BLaER1 treated with 17β-estradiol and CSF1 and Interleukin-3, amounts not matched to agents 10 nM and 100 nM (cell line): ENCODE measurements around the gene MEN1.

Source experiments
- H3K27ac ChIP-seq, 11 experiments: shearing (Covaris generic); formaldehyde crosslinking; 2 replicates each; pipeline ENCODE4 v1.8.1; 2022
- H3K27me3 ChIP-seq, 11 experiments: shearing (Covaris generic); formaldehyde crosslinking; 2 replicates each; pipeline ENCODE4 v1.8.1; 2022
- H3K36me3 ChIP-seq, 11 experiments: shearing (Covaris generic); formaldehyde crosslinking; 2 replicates each; pipeline ENCODE4 v1.8.1; 2022
- H3K4me1 ChIP-seq, 10 experiments: shearing (Covaris generic); formaldehyde crosslinking; 2 replicates each; pipeline ENCODE4 v1.8.1; 2022
- H3K4me2 ChIP-seq, 11 experiments: shearing (Covaris generic); formaldehyde crosslinking; 2 replicates each; pipeline ENCODE4 v1.8.1; 2022
- H3K4me3 ChIP-seq, 10 experiments: shearing (Covaris generic); formaldehyde crosslinking; 2 replicates each; pipeline ENCODE4 v1.8.1; 2022
- H3K9ac ChIP-seq, 11 experiments: shearing (Covaris generic); formaldehyde crosslinking; 2 replicates each; pipeline ENCODE4 v1.8.1; 2022
- H3K9me3 ChIP-seq, 11 experiments: shearing (Covaris generic); formaldehyde crosslinking; replicated peaks in 1 of 11; 2 replicates each; pipeline ENCODE4 v1.8.1; 2022
- H4K20me1 ChIP-seq, 11 experiments: shearing (Covaris generic); formaldehyde crosslinking; 2 replicates each; pipeline ENCODE4 v1.8.1; 2022
- Cebpa-rat ChIP-seq, 11 experiments: shearing (Covaris generic); IDR thresholded peaks; 2 replicates each; pipeline ENCODE4 v1.8.1; 2022

MEN1 gene

DNA sequence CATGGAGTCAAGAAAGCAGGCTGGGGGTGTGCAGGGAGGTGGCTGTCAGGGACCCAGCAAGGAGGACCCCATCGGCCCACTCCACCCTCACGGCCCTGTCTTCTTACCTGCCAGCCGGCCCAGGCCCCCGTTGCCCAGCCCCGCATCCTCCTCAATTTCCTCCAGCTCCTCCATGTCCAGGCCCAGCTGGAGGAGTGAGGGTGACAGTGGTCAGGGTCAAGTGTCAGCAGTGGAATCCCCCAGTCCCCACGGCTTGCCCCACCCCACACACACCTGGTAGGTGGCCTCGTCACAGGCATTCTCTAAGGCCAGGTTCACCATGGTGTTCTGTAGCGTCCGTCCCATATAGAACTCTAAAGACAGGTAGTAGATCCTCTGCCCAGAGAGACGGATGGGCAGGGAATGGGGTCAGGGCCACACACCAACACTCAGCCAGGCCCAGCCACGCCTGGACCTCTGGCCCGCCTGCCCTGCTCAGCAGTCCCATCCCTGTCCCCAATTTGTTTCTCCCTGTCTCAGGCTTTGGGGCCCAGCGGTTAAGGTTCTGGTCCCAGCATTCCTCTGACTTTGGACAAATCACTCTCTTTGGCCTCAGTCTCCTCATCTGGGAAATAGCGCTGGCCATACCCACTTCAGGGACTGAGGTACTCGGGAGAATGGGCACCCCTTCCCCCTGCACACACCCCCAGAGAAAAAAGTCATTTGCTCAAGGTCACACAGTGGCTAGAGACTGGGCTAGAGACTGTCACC is 51.8 kb downstream of the MEN1 start:
- Histone ChIP-seq H3K36me3 (peaks cover 10 to 23% (median 19%) of the 10 kb centered on the region in 11 experiments; a peak in 21 of 22 replicates), H3K4me3 (no peak overlapping the region), H3K27ac (no peak overlapping the region), H3K4me2 (peak overlapping the region in 1 of 11 experiments; percentile 90; a peak in 2 of 22 replicates), H4K20me1 (peaks cover 29 to 44% (median 43%) of the 10 kb centered on the region in 11 experiments), H3K9me3 (no peaks in the 10 kb centered on the region), H3K27me3 (no peaks in the 10 kb centered on the region), H3K4me1 (peaks cover 40 to 72% (median 59%) of the 10 kb centered on the region in 10 experiments), H3K9ac (0 out of 22 replicates have a peak overlapping the region, but pooled peaks of 1 of the 11 experiments have one; percentile 3)
- no peak for TF ChIP-seq Cebpa-rat (IDR thresholded peaks at IDR 0.05)

- TF ChIP-seq Cebpa-rat (IDR thresholded peaks at IDR 0.05): no peak
- Histone ChIP-seq H3K9me3 (no peaks in the 10 kb centered on the region), H3K27me3 (no peaks in the 10 kb centered on the region), H3K9ac (0 out of 22 replicates have a peak overlapping the region, but pooled peaks of 1 of the 11 experiments have one; percentile 44), H4K20me1 (peaks cover 21 to 36% (median 35%) of the 10 kb centered on the region in 11 experiments), H3K27ac (no peak overlapping the region), H3K36me3 (peaks cover 6 to 16% (median 11%) of the 10 kb centered on the region in 11 experiments; a peak in 20 of 22 replicates), H3K4me2 (no peak overlapping the region), H3K4me3 (no peak overlapping the region), H3K4me1 (peaks cover 33 to 69% (median 56%) of the 10 kb centered on the region in 10 experiments)
Measured at GRCh38 chr11:64757549-64758329, 52.6 kb downstream of the MEN1 start.

DNA sequence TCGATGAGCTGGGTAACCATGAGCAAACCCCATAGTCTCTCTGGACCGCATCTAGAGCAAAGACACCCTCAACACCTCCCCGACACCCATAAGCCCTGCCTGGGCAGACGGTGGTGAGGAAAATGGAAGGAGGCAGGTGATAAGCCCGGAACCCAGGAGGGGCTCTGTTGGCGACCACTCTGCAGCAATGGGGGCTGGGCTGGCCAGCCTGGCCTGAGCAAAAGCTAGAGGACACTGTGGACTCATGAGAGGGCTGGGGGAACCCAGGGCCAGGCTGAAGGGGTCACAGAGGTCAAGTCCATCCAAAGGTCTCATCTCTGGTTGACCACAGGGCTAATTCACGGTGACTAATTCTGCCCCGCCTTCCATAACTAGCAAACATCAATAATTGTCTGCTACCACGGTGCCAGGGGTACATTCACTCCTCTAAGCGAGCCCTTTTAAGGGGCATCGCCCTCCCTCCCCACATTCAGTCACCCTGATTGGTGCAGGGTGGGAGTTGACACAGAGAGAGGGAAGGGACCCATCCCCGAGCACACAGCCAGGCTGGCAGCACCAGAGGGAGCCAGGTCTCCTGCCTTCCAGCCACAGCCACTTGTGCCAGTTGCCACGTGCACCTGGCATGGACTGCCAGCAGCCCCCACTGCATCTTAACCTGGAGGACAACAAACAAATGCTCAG is 54.5 kb downstream of the MEN1 start:
- peaks cover 0 to 3% (median 0%) of the 10 kb centered on the region in 11 experiments; a peak in 2 of 22 replicates for H3K36me3 ChIP-seq
- peak overlapping the region in 8 of 11 experiments; percentile 6 to 35 (median 27); a peak in 10 of 22 replicates for H3K4me2 ChIP-seq
- no peaks in the 10 kb centered on the region for H3K9me3 ChIP-seq
- no peak overlapping the region for H3K4me3 ChIP-seq
- peaks cover 5 to 17% (median 16%) of the 10 kb centered on the region in 11 experiments; a peak in 18 of 22 replicates for H4K20me1 ChIP-seq
- no peaks in the 10 kb centered on the region for H3K27me3 ChIP-seq
- H3K4me1 ChIP-seq: peaks cover 13 to 69% (median 53%) of the 10 kb centered on the region in 10 experiments; a peak in 19 of 20 replicates
- no peak for TF ChIP-seq Cebpa-rat (IDR thresholded peaks at IDR 0.05)
- H3K27ac ChIP-seq: peak overlapping the region in 1 of 11 experiments; percentile 21; a peak in 1 of 22 replicates
- H3K9ac ChIP-seq: 0 out of 22 replicates have a peak overlapping the region, but pooled peaks of 1 of the 11 experiments have one; percentile 33

- no peaks in the 10 kb centered on the region for H3K27me3 ChIP-seq
- no peak overlapping the region for H3K9ac ChIP-seq
- H3K4me2 ChIP-seq: peak overlapping the region in 1 of 11 experiments; percentile 31; a peak in 1 of 22 replicates
- H3K4me1 ChIP-seq: peaks cover 6 to 69% (median 50%) of the 10 kb centered on the region in 10 experiments; a peak in 19 of 20 replicates
- H3K27ac ChIP-seq: no peak overlapping the region
- H3K36me3 ChIP-seq: 0 out of 22 replicates have a peak, but pooled peaks cover 0 to 3% (median 0%) of the 10 kb centered on the region in 11 experiments
- TF ChIP-seq Cebpa-rat (IDR thresholded peaks at IDR 0.05): no peak
- peaks cover 2 to 10% (median 8%) of the 10 kb centered on the region in 11 experiments; a peak in 17 of 22 replicates for H4K20me1 ChIP-seq
- no peaks in the 10 kb centered on the region for H3K9me3 ChIP-seq
- no peak overlapping the region for H3K4me3 ChIP-seq
Measured at GRCh38 chr11:64754919-64755662, 55.3 kb downstream of the MEN1 start.

DNA sequence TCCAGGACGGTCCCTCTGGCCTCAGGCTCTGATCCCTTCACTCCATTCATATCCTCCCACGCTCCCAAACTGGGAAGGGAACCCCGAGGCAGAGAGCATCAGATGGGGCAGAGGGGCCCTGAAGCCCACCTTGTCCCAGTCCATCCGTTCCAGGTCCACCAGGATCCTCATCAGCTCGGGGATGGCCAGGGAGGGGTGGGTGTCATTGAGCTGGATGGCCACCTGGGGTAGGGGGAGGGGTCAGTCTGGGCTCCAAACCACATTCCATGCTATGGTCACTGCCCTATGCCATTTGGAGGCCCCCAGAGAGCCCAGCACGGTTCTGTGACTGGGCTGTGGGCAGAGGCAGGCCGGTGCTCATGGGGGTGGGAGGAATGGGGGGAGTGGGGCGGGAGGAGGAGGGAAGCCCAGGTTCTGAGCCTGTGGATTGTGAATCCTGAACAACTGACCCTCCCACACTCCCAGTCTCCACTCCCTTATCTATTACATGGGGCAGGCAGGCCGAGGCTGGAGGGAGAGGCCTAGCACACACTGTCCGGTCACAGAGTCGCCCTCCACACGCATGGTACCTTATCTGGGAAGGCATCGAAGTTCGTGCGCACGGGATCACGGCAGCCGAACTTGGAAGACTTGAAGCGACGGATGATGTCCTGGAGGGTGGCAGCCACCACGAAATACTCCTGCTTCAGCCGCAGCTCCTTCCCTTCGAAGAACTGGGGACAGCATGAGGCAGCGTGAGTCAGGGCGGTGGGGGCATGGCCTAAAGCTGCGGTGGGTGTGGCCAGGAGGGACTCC is 56.0 kb downstream of the MEN1 start:
- TF ChIP-seq Cebpa-rat (IDR thresholded peaks at IDR 0.05): no peak
- H3K27ac ChIP-seq: no peak overlapping the region
- peaks cover 0 to 2% (median under 1%) of the 10 kb centered on the region in 11 experiments; a peak in 4 of 22 replicates for H4K20me1 ChIP-seq

More for the DNA sequence above, 56.0 kb downstream of the MEN1 start:
- Histone ChIP-seq H3K4me1 (peaks cover 0 to 61% (median 42%) of the 10 kb centered on the region in 10 experiments; a peak in 17 of 20 replicates), H3K36me3 (0 out of 22 replicates have a peak, but pooled peaks cover 0 to 3% (median 0%) of the 10 kb centered on the region in 11 experiments), H3K27me3 (no peaks in the 10 kb centered on the region), H3K9ac (no peak overlapping the region; a peak in 1 of 22 replicates), H3K4me2 (no peak overlapping the region), H3K9me3 (no peaks in the 10 kb centered on the region), H3K4me3 (no peak overlapping the region)
